Left lobe of liver (tissue), 2 donors: ENCODE results near the gene SDHAF3. TPM values are rescaled to one million over a fixed set of nuclear protein-coding genes. Genes with fewer than 3 reads are reported as not detected.
"Not testable (repeated sequence)": the region's sequence is repeated elsewhere in the genome, so short reads cannot be mapped to it uniquely, and the experiment has no call there.

Source experiments
- ATAC-seq: fragments of 200-7000 bp; cut with Tn5 transposase; one replicate; pipeline ENCODE4 v1.9.1; 2020; ENCODE audit warnings: mild to moderate bottlenecking, moderate library complexity
- DNase-seq: peaks from one replicate; pipeline ENCODE4 v3.0.0-alpha.2; 2020; ENCODE audit warnings: low spot score
- total RNA-seq: library from RNA; stranded (reverse); gene quantifications from one replicate; pipeline ENCODE4 v1.2.1, GENCODE V29; 2021
- donor health status: DM: no; HTN: no; CAD: no; lungs with moderate emphysema.
- donor health status: DM: no; HTN: yes; CAD: no.

The SDHAF3 gene
- total RNA-seq, 1 donor from 2014 or later = 14.8 TPM

DNA sequence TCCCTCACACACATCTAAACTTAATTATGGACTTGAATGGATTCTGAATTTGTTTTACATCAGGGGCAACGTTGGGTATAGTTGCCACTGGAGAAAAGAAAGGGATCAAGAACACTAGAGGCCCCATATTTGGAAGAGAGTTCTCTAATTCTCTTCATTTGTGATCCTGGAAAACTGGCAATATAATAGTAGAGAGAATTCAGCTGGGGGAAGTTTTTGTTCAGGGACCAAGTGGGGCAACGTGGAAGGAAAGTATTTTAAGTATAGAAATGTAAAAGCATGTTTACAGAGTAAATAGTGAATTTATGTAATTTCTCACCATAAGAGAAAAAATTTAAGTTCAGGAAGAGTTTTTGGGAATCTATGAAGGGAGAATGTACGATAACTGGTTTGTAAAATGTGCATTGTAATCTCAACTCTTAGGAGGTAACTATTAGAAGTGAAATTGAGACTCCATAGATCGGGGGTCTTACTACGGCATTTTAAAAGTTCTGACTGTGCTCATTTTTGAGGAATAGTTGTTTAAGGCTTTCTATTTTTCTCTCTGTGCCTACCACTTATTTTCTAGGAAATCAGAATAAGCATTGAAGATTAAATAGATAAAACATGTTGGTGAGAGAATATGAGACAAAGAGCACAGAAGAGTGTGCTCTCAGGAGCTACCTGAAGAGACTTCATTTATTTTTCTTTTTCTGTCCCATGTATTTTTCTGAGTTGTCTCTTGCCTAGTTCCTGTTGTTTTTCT is 3.4 kb downstream of the SDHAF3 start:
- DNase-seq (no peak), ATAC-seq (no peak)

DNA sequence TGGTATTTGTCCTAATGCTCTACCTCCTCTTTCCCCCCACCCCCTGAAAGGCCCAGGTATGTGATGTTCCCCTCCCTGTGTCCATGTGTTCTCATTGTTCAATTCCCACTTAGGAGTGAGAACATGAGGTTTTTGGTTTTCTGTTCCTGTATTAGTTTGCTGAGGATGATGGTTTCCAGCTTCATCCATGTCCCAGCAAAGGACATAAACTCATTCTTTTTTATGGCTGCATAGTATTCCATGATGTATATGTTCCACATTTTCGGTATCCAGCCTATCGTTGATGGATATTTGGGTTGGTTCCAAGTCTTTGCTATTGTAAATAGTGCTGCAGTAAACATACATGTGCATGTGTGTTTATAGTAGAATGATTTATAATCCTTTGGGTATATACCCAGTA is 5.6 kb downstream of the SDHAF3 start:
- not testable (repeated sequence) for ATAC-seq

DNA sequence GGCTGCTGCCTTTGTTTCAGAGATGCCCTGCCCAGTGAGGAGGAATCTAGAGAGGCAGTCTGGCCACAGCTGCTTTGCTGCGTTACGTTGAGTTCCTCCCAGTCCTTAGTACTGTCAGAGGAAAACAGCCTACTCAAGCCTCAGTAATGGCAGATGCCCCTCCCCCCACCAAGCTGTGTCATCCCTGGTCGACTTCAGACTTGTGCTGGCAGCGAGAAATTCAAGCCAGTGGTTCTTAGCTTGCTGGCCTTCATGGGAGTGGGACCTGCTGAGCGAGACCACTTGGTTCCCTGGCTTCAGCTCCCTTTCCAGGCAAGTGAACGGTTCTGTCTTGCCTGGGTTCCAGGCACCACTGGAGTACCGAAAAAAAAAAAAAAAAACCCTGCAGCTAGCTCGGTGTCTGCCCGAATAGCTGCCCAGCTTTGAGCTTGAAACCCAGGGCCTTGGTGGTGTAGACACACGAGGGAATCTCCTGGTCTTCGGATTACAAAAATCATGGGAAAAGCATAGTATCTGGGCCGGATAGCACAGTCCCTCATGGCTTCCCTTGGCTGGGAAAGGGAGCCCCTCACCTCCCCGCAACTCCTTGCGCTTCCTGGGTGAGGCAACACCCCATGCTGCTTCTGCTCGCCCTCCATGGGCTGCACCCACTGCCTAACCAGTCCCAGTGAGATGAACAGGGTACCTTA is 9.1 kb downstream of the SDHAF3 start:
- ATAC-seq = no peak
- DNase-seq = no peak

More for the DNA sequence above, 5.6 kb downstream of the SDHAF3 start:
- not testable (repeated sequence) for DNase-seq

- DNase-seq (no peak), ATAC-seq (no peak)
Measured at GRCh38 chr7:97128736-97129135, 11.2 kb downstream of the SDHAF3 start.

- ATAC-seq (peak; percentile 73), DNase-seq (no peak)
Measured at GRCh38 chr7:97130417-97131139, 13.1 kb downstream of the SDHAF3 start.

DNA sequence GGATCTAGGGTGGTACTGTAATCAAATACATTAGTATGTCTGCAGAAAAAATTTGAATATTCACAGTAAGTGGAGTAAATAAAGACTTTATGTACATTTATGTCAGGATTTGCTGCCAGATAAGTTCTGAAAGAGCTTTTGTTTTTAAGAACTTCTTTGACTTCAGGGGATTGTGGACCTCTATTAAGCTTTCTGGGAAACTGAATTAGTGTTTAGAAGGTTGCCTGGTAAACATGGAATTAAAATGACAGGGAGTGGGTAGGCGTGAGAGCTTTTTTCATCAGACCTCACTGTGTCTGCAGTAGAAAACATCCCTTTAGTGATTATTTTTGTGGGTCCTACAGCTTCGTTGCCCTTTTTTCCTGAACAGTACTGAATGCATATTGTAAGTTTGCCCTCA is 15.7 kb downstream of the SDHAF3 start:
- DNase-seq (no peak), ATAC-seq (no peak)

- ATAC-seq (no peak), DNase-seq (no peak)
Measured at GRCh38 chr7:97138830-97139229, 21.3 kb downstream of the SDHAF3 start.

DNA sequence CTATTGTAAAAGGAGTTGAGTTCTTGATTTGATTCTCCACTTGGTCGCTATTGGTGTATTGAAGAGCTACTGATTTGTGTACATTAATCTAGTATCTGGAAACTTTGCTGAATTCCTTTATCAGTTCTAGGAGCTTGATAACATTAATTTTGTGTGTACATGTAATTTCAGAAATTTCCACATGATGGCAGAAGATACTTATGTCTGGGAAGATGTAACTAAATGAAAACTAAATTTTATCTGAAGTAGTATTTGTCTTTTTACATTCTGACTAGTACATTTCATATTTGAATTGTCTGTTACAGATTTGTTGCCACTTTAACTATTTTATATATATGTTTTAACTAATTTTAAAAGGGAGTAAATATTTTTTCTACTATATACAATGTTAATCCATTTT is 27.6 kb downstream of the SDHAF3 start:
- peak; percentile 70 for ATAC-seq

DNA sequence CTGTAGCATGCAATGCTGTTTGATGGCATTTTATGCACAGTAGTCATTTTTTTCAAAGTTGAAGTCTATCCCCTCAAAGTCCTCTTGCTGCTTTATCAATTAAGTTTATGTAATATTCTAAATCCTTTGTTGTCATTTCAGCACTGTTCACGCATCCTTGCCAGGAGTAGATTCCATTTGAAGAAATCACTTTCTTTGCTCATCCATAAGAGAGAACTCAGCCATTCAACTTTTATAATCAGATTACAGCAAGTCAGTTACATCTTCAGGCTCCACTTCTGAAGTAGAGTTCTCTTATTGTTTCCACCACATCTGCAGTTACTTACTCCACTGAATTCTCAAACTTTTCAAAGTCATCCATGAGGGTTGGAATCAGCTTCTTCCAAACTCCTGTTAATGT is 32.3 kb downstream of the SDHAF3 start:
- ATAC-seq (no peak), DNase-seq (no peak)

More for the DNA sequence above, 27.6 kb downstream of the SDHAF3 start:
- DNase-seq = no peak

DNA sequence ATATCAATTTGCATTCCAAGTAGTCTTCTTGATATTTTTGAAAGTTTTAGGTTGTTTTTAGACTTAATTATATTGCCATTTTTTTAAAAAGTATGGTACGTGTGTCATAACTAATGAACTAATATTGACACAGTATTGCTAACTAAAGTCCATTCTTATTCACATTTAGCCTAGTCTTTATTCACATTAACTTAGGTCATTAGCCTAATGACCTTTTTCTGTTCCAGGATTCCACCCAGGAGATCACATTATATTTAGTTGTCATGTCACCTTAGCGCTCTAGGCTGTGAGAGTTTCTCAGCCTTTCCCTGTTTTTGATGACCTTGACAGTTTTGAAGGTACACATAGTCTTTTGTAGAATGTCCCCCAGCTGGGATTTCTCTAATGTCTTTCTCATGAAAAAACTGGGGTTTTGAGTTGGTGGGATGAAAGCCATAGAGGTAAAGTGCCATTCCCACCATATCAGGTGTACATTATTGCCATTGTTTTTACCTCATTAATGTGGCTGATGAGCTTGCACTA is 38.5 kb downstream of the SDHAF3 start:
- ATAC-seq (peak; percentile 52), DNase-seq (no peak)

DNA sequence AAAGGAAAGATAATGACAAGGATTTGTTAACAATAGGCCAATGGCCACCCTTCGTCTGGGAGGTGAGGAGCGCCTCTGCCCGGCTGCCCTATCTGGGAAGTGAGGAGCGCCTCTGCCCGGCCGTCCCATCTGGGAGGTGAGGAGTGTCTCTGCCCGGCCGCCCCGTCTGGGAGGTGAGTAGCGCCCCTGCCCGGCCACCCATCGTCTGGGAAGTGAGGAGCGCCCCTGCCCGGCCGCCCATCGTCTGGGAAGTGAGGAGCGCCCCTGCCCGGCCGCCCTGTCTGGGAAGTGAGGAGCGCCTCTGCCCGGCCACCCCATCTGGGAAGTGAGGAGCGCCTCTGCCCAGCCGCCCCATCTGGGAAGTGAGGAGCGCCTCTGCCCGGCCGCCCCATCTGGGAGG is 42.5 kb downstream of the SDHAF3 start:
- not testable (repeated sequence) for DNase-seq, ATAC-seq

DNA sequence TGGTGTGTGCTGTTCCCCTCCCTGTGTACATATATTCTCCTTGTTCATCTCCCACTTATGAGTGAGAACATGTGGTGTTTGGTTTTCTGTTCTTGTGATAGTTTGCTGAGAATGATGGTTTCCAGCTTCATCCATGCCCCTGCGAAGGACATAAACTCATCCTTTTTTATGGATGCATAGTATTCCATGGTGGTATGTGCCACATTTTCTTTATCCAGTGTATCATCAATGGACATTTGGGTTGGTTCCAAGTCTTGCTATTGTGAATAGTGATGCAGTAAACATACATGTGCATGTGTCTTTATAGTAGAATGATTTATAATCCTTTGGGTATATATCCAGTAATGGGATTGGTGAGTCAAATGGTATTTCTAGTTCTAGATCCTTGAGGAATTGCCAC is 44.1 kb downstream of the SDHAF3 start:
- ATAC-seq, DNase-seq: not testable (repeated sequence)

DNA sequence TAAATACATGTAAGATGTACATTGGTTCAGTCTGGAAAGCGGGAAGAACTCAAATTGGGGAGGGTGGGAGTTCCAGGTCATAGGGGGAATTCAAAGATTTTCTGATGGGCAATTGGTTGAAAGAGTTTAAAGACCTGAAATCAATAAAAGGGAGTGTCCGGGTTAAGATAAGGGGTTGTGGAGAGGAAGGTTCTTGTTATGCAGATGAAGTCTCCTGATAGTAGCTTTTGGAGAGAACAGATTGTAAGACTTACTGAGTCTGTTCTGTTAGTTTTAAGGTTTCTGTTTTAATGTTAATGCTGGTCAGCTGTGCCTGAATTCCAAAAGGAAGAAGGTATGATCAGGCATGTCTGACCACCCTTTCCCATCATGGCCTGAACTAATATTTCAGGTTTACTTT is 48.8 kb downstream of the SDHAF3 start:
- no peak for DNase-seq
- ATAC-seq = no peak

- ATAC-seq = no peak
- no peak for DNase-seq
Measured at GRCh38 chr7:97167176-97167575, 49.7 kb downstream of the SDHAF3 start.

- no peak for ATAC-seq
- no peak for DNase-seq
Measured at GRCh38 chr7:97167749-97168148, 50.3 kb downstream of the SDHAF3 start.

- DNase-seq (no peak), ATAC-seq (no peak)
Measured at GRCh38 chr7:97174303-97174702, 56.8 kb downstream of the SDHAF3 start.

GRCh38 chr7:97179454-97180104 is 62.1 kb downstream of the SDHAF3 start:
- ATAC-seq (peak; percentile 98), DNase-seq (no peak)

GRCh38 chr7:97187067-97187466 is 69.6 kb downstream of the SDHAF3 start:
- no peak for DNase-seq
- ATAC-seq = peak; percentile 68

- not testable (repeated sequence) for ATAC-seq, DNase-seq
Measured at GRCh38 chr7:97196174-97196573, 78.7 kb downstream of the SDHAF3 start.

DNA sequence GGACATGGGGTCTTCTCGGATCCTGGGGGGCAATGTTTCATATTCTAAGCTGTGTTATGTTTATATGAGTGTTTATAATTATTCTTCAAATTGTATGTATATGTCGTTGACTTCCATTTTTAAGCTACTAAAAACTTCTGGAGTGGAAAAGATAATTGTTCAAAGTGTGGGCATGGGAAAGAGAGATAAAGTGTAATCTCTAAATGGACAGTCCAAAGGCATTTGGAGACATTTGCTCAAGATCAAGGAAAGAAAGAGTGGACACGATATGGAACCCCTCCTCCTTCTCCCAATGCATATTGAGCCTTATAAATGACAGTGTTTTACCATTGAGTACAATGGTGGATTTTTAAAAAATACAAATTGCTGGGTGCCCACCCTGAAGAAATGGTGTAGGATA is 81.1 kb downstream of the SDHAF3 start:
- ATAC-seq (no peak), DNase-seq (no peak)

DNA sequence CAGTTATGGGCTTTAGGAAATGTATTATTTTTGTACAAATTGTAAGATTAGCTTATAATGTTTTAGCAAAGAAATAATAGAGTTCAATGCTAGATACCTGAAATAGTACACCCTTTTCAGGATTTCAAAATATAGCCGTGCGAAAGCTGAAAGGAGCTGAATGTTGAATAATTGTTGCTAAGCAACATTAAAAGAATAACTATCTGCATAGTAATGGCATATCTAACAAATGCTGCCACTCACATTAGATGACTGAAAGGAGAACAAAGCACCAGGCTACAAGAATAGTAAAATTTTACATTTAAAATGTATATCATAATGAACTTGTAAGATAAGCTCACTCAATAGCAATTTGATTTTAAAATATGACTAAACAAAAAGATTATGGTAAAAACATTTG is 82.5 kb downstream of the SDHAF3 start:
- ATAC-seq (no peak), DNase-seq (no peak)
